Superior temporal gyrus (tissue), 1 donor: ENCODE data around the gene LMTK2.

Experiments
- DNase-seq: peaks from one replicate; pipeline ENCODE4 v3.0.0-alpha.2; 2016; ENCODE audit errors: extremely low spot score

Gene LMTK2

DNA sequence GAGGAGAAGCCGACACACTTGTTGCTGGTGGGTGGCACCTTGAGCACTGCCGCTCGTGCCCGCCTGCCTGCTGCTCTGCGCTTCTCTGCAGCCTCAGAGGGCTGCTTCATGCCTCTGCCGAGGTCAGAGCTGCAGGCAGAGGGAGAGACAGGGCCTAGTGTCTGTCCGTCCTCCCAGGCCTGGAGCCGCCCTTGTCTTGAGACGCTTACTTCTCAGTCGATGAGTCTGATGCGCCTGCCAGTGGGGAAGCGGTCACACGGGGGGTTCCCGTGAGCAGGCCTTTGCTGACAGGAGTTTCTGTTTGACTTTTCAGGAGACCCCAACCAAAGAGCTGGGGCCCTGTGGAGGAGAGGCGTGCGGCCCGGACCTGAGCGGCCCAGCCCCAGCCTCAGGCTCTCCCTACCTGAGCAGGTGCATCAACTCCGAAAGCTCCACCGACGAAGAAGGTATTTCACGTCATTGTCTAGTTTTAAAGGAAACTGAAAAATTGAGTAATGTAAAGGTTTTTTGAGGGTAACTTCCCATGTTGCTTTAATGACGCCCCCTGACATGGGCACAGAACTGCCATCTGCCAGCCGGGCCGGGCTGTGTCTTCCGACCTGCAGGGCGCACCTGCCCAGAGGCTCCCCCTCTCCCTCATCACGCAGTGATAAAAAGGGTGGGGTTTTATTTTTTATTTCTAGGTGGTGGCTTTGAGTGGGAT is 96.8 kb downstream of the LMTK2 start:
- DNase-seq = no peak

DNA sequence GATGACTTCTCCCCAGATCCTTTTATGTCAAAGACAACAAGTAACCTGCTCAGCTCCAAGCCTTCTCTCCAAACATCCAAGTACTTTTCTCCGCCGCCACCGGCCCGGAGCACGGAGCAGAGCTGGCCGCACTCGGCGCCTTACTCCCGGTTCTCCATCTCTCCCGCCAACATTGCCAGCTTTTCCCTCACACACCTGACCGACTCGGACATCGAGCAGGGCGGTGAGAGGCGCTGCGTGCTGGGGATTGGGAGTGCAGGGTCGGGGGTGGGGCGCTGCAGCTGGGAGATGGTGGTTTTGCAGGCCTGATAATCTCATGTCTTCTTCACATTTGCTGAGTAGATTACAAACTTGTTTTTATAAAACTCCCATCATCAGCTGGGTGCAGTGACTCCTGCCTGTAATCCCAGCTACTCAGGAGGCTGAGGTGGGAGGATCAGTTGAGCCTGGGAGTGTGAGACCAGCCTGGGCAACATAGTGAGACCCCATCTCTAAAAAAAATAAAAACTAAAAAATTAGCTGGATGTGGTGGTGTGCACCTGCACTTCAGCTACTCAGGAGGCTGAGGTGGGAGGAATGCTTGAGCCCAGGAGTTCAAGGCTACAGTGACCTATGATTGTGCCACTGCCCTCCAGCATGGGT is 97.4 kb downstream of the LMTK2 start:
- no peak for DNase-seq

DNA sequence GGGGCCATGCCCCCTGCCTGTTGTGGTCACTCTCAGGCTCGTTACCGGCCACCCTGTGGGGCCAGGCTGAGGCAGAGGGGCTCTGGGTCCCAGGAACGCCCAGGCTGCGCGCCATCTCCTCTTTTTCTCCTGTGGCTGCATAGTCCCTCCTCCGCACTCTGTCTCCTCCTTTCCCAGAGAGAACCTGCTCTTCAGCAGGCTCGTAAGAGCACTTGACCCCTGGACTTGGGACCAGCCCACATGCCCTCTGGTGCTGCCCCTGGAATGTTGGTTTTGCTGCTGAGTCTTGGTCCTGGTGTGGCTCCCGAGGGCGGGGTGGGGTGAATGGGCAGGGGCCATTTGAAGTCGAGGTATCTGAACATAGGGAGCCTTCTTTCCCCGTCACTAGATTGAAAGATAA is 98.0 kb downstream of the LMTK2 start:
- DNase-seq = no peak

DNA sequence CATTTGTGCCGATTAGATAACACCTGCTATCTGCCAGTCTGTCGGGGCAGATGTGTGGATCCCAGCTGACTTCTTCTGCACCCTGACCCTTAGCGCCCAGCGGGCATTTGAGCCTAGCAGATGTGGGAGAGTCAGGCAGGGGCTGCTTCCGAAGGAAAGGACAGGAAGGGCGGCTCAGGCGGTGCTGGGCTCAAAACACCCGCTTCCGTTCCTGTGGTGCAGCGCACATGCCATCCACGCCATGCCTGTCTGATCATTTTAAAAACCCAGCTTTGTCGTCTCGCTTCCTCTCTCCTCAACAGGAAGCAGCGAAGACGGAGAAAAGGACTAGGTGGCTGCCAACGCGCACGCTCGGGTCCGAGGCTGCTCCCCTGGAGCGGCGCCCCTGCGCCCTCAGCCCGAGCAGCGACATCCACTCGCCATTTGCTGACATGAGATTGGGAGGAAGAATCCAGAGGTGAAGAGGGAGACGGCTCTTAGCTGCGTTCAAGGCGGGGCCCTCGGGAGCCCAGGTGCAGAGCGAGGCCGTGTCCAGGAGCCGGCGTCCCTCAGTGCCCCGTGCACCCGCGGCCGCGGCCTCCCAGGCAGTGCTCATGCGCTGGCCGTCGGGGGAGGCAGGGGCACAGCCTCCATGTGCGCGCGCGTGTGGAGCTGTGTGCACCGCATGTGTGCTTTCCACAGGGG is 98.6 kb downstream of the LMTK2 start:
- no peak for DNase-seq

DNA sequence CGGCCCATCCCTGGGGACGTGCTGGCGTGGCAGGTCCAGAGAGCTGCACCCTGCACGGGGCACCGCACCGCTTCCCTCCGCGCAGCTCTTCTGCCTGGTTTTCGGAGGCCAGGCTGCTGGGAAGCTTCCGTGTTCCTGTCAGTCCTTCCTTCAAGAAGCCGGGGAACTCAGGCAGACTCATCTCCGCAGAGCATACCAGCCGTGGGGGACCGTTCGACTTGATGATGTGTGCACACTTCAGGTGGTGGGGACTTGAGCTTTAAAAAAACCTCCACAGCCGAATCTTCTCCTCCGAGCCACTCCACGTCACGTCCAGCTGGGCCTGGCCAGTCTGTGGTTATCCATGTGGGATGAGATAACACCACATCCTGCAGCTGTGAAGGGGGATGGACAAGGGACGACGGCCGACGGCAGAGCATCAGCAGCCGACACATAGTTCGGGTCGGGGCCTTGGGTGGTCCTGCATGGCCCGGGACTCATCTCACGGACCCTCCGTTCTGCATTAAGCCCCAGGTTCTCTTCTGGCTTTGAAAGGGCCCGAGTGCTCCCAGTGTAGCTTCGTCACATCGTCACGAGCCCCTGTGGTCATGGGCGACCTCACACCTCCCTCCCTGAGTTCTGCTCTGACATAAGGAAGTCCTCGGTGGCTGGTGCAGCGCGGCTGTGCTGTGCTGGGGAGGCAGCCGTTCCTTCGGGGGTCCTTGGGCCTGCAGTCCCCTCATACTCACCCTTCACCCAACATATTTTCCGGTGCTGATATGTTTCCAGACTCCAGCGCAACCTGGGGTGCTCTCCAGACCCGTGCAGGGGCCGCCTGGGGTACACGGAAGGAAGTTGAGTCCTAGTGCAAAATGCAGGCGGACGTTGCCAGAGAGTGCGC is 100.0 kb downstream of the LMTK2 start:
- DNase-seq = no peak

DNA sequence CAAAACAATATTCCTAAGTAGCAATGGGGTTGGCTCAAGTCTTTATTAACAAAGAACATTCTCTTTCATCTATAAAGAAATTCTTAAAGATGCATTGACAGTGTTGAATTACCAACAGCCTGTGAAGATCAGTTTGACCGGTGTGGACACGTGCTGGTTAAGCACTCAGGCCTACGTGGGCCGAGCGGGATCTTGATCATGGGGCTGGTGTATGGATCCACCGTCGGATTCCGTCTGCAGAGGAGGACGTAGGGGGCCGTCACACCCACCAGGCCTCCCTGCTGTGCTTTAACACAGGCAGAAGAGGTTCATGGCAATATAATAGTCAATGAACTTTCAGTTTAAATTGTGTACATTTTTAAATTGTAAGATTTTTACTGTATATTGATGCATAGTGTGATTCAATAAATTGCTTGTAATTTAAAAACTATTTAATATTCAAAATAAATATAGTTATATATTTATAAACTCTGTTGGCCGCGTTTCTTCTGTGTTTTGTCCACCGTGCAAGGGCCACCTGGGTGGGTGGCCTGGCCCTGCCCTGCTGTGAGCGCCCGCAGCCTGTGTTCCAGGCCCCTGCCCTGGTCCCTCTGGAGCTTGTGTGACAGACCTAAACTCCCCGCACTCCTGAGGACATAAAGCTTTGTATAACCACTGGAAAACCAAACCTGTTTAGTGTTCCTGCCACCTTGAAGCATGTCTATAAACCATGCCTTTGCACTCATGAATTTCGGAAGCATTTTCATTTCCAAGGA is 102.7 kb downstream of the LMTK2 start:
- DNase-seq = no peak

DNA sequence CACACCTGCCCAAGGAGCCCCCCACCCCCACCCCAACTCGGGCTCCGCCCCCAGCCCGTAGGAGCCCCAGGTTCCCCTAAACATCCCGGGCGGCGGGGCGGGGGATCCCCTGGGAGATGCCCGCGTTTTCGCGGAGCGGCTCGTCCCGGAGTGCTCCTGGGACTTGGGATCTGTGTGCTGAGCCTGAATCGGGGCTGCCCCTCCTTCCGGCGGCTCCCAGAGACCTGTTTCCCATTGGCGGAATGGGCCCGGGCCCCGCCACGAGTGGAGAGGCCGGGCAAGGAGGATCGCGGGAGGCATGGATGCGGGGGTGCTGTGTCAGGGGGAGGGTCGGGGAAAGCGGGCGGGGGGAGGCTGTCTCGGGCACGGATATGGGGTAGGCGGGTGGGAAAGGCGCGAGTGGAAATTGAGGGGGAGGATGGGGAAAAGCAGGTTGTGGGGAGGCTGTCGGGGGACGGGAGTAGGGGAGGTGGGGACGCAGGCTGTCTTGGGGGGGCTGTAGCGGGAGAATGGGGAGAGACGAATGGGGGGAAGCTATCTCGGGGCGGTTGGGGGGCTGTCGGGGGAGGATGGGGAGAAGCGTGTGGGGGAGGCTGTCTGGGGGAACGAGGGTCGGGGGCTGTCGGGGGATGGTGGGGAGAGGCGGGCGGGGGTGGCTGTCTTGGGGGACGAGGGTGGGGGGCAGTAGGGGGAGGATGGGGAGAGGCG is 104.0 kb downstream of the LMTK2 start:
- DNase-seq = no peak

DNA sequence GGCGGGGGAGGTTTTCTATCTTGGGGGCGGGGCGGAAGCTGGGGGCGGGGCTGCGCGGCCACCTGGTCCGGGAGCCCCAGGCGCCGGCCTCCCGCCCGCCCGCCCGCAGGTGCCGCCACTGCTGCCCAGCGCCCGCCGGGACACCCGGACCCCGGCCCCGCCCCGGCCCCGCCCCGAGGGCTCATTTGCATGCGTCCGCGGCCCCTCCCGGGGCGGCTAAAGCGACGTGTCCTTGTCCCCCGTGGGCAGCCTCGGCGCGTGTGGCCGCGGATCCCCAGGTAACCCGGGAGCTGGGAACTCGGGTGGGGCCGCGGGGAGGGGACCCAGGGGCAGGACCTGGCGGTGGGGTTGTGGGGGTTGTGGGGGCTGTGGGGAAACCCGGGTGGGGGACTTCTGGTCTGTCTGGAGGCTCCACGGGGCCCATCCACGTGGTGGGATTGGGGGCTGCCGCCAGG is 104.6 kb downstream of the LMTK2 start, which contains the start of gene BHLHA15:
TSS of gene BHLHA15 (plus strand) at position 219 of the 455 bp plus-strand sequence. CDS start 871 bp downstream, outside the sequence.
- no peak for DNase-seq

DNA sequence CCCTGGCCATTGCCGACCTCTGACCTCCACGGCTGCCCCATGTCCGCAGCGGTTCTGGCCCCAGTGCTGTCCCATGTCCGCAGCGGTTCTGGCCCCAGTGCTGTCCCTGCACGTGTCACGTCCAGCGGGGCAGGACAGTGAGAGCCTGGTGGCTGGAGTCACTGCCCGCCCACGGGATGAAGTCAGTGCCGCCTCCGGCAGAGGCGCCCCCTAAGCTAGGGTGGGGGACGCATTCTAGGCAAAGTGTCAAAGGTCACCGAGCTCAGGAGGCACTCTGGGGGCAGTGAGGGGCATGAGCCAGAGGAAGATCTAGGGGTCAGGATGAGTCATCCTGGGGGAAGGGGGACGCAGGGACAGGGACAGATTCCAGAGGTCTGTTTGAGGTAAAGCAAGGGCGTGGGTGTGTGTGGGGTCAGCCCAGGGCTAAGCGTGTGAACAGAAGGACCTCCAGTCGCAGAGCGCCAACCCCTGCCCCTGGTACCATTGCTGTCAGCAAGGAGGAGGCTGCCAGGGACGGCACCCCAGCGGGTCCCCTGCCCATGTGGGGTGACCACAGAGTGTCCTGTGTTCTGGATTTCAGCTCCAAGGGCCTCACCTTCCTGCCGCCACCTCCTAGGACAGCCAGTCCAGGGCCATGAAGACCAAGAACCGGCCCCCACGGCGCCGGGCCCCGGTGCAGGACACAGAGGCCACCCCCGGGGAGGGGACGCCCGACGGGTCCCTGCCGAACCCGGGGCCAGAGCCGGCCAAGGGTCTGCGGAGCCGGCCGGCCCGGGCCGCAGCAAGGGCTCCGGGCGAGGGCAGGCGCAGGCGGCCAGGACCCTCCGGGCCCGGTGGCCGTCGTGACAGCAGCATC is 105.2 kb downstream of the LMTK2 start:
- no peak for DNase-seq

DNA sequence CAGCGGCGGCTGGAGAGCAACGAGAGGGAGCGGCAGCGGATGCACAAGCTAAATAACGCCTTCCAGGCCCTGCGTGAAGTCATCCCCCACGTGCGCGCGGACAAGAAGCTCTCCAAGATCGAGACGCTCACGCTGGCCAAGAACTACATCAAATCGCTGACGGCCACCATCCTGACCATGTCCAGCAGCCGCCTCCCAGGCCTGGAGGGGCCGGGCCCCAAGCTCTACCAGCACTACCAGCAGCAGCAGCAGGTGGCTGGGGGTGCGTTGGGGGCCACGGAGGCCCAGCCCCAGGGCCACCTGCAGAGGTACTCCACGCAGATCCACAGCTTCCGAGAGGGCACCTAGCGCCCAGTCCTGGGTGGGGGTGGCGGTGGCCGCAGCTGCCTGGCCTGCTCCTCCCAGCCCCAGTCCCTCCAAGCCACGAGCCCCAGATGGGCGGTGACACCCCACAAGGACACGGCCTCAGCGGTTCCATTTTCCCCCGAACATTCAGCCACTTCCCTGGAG is 105.9 kb downstream of the LMTK2 start:
- no peak for DNase-seq

DNA sequence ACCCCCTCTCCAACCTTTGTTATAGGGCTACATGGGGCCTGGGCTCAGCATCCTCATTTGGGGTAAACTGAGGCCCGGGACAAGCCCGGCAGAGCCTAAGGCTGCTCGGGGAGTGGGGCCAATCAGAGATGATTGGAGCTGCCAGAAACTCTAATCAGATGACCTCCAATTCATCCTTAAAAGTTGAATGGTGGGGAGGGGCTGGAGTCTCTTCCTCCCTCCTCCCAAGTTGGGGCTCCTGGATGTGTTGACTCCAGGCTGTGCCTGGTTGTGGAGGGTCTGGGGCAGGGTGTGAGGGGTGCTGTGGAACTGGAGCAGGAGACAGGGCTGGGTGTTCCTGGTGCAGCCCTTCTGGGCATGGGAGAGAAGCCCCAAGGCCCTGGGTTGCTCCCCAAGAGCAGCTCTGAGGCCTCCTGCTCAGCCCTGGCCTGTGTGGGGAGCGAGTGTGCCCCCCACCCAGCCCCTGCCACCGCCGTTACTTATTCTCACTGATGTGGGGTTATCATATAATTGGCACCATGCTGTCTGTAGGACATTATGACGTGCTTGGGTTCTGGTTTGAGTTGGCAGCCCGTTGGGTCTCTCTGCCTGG is 106.7 kb downstream of the LMTK2 start:
- no peak for DNase-seq

DNA sequence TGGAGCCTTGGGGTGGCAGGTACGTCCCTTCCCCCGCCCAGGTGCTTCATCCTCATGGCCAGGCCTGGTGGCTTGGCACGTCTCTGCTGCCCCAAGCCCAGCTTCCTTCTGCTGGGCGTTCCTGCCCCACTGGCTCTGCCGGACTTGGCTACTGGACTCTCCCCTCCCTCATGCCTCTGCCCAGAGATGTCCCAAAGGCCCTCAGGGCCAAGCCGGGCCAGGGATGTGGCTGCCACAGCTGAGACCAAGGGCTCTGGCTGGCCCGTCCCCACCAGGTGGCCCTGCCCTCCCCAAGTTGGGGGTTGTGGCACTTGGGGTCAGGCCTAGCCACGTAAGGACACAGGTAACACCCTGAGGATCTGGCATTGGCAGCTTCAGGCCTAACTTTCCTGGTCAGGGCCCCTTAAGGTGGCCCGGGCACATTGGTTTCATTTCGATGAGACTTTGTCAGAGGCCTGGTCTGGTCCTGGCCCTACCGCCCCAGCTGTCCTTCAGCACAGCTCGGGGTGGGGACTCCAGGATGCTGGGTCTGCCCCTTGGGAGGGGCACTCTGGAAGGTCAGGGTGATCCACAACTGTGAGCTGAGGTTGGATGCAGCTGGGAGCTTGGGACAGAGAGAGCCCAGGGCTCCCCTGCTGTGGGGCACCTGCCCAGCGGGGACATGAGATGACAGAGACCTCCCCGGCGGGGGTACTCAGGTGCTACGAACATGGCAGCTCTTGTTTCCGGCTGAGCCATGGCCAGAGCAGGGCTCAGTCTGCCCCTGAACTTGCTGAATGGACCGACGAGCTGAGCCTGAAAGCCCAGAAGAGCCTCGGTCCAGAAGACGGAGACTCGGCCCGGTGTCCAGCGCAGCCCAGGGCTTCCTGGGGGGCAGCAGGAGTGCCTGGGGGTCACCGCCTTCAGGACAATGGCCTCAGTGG is 107.5 kb downstream of the LMTK2 start:
- DNase-seq = no peak

DNA sequence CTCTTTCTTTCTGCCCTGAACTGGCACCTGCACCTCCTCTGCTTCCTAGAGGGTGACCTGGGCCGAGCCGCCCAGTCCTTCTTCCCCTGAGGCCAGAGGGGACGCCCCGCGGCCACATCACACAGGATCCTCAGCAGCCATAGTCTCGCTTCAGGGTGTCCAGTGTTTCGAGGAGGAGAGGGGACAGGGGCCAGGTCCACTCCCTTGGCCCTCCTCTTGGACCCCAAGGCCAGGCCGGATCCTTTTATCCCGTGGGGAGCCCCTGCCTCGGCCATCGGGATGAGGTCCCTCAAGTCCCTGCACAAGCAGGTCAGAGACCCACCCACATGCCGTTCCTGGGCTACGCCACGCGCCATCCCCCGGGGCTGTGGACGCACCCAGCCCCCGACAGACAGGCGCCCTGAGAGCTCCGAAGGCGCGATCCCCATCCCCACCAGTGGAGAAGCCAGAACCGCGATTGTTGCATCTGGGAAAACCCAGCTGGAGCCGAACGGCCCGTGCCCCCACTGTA is 108.2 kb downstream of the LMTK2 start:
- no peak for DNase-seq

DNA sequence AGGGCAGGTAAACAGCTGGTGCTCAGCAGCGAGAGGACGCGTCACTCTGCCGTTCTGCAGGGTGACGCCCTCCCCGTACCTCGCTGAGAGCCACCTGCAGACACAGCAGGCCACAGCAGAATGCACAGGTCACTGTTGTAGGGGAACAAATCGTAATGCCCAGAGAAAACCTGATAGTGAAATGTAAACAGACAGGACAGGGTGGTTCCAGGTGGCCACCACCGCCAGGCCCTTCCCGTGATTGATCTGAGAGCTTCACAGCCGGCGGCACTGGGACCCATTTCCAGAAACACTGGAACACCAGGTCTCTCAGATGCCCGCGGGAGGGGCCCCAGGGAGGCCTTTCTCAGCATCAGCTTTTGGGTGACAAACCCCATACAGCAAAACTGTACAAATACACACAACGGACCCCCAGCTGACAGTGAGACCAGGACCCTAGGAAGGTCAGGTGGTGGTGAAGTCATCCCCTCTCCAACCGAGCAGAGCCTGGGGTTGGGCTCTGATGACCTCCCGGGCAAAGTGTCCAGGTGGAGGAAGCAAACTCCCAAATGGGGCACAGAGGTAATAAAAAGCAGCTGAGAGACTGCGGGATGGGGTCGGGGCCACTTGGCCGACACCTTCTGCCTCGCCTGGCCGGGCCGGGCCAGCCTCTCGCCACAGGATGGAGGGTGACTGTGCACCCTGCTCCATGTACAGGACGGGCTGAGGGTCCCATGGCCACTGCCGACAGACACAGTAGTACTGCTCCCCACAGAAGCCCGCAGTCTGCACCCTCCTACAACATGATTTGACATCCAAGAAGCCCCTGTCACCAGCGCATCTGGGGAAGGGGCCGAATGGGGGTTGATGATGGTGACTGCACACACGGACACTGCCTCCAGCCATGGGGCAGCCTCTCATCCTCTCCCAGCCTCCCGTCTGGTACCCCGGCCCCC is 109.2 kb downstream of the LMTK2 start:
- DNase-seq = no peak

DNA sequence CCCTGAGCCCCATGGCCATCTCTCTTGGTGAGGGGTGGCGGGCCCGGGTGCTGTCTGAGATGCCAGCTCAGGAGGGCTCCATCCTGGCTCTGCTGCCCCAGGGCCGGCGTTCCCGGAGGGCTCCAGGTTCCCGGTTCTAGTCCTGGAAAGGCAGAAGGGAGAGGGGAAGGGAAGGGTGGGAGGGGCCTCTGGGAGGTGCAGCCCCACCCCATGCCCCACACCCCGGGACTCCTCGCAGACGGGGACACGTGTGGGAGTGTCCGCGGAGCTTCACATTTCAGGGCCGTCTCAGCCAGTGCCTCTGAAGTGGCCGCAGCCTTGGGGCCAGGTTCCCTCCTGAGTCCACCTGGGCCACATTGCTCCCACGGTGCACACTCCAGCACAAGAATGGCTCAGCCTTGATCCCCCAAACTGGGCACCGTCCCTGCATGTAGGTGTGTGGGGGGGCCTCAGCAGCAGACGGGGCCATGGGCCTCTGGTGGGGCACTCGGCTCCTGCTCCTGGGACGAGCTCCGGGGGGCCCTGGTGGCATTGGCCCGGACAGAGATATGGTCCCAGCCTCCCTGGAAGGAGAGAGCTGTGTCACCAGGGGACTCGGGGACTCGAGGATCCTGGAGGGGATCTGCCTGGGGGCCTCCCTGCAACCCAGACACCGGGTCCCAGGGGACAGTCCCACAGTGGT is 110.4 kb downstream of the LMTK2 start:
- no peak for DNase-seq
